ENCODE results near the gene ACSS1. TPM values are rescaled to one million over a fixed set of nuclear protein-coding genes. Genes with fewer than 3 reads are reported as not detected.

Gene ACSS1
- total and polyA plus RNA-seq, 2 of the 8 experiments (the other 6 are each of a cell fraction or from before 2014, with no cell fraction given), result 2.6 to 3.4 TPM

GRCh38 chr20:25081065-25081729 is 23.3 kb upstream of the ACSS1 start (continued):
- TF ChIP-seq SRF (IDR thresholded peaks at IDR 0.05; ENCODE audit: low read depth, low read length), result no peak
- TF ChIP-seq SIRT6 (IDR thresholded peaks at IDR 0.05; ENCODE audit: low read length), result no peak
- peak; percentile 36; the same call in 1 of the 2 replicates for TF ChIP-seq MAX (IDR thresholded peaks at IDR 0.05)
- TF ChIP-seq RAD21 (IDR thresholded peaks at IDR 0.05 in 1 of 2, conservative IDR thresholded peaks at IDR 0.05 in 1 of 2; ENCODE audit: low read depth in 2 of 2, low read length in 2 of 2), result peak; percentile 58 to 67
